Amygdala (tissue), 56 donors: ENCODE measurements around the gene SLC25A38.
"Not testable (repeated sequence)": the region's sequence is repeated elsewhere in the genome, so short reads cannot be mapped to it uniquely, and the experiment has no call there.

Experiments used
- DNase-seq, 56 donors: peaks; one replicate each; lab custom pipeline; 2025; lab: John Stamatoyannopoulos, UW

SLC25A38 gene, protein sequence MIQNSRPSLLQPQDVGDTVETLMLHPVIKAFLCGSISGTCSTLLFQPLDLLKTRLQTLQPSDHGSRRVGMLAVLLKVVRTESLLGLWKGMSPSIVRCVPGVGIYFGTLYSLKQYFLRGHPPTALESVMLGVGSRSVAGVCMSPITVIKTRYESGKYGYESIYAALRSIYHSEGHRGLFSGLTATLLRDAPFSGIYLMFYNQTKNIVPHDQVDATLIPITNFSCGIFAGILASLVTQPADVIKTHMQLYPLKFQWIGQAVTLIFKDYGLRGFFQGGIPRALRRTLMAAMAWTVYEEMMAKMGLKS

DNA sequence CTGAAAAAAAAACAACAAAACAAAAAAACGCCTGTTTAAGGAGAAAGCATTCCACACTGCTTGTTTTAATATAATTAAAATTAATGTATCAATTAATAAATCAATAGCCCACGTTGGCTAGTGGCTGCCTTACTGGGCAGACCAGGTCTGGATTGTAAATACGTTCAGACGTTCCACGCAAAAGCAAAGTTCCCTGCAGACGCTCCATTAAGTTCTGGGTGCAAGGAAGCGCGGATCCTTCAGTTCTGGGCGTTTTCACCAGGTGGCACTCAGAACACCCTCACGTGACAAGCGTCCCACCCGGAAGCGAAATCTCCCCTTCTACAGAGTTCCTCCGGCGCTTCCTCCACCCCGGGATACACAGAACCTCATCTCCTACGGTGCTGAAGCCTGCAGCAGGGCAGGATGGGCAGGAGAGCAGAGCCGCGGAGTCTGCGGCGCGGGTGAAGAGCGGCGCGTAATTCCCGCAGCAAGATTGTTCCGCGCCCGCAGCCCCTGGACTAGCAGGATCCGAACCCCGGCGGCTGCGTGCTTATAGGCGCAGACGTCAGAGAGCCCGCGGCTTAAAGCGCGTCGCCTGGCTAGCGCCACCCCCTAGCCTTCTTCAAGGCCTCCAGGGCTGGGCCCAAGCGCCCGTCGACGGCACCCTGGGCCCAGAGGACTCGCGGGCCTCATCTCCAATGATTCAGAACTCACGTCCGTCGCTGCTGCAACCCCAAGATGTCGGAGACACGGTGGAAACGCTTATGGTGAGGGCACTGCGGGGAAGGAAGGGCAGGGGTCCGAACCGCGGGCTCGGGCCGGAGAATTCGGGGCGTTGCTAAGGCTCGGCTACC lies at the start of gene SLC25A38:
TSS of gene SLC25A38 (plus strand) at position 326 of the 836 bp plus-strand sequence. CDS start at position 681, 355 bp downstream.
- DNase-seq: no peak

DNA sequence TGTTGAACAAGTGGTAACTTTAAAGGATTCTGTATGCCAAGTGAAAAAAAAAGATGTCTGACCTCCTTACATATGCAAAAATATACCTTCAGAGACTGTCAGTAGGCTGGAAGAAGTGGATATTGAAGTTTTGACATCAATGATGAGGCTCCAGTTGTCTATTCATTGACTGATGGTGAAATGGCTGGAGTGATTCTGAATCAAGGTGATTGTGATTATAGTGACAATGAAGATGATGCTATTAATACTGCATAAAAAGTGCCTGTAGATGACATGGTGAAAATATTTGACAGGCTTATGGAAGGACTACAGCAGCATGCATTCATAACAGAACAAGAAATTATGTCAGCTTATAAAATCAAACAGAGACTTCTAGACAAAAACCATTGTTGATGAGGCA lies 49.6 kb upstream of the SLC25A38 start:
- DNase-seq: no peak

DNA sequence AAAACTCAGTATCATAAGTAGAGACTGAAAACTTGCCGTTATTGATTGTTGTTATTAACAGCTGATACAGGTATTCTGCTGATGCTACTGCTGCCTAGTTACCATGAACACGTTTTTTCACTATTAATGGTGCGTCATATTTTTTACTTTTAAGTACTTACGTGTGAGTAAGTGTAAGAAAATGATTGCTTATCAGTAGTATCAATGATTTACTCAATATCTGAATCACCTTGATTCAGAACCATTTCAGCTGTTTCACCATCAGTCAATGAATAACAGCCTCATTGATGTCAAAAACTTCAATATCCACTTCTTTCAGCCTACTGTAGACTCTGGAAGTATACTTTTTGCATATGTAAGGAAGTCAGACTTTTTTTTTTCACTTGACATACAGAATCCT lies 49.0 kb upstream of the SLC25A38 start:
- no peak for DNase-seq

DNA sequence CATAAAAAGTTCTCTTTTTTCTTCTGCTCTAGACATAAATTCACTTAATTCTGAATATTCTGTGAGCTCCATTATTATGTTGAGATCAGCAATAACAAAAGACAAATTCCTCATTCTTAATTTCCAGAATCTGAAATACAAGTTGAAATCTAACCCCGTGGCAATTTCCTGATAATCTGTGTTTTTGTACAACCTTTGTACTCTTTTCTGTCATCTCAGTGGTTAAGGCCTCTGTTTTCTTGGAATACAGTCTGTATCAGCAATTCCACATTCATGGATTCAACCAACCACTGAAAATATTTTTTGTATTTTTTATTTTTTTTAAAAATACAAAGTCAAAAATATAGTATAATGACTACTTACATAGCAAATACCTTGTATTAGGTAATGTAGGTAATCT lies 45.0 kb upstream of the SLC25A38 start:
- no peak for DNase-seq

DNA sequence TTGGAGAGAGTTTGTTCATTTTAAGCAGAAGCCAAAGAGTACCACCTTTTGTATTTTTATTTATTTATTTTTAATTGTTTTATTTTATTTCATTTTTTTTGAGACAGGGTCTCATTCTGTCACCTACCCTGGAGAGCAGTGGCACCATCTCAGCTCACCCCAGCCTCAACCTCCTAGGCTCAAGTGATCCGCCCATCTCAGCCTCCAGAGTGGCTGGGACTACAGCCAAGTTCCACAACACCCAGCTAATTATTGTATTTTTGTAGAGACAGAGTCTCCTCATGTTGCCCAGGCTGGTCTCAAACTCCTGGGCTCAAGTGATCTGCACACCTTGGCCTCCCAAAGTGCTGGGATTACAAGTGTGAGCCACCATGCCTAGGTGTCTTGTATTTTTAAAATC lies 44.1 kb upstream of the SLC25A38 start:
- no peak for DNase-seq

DNA sequence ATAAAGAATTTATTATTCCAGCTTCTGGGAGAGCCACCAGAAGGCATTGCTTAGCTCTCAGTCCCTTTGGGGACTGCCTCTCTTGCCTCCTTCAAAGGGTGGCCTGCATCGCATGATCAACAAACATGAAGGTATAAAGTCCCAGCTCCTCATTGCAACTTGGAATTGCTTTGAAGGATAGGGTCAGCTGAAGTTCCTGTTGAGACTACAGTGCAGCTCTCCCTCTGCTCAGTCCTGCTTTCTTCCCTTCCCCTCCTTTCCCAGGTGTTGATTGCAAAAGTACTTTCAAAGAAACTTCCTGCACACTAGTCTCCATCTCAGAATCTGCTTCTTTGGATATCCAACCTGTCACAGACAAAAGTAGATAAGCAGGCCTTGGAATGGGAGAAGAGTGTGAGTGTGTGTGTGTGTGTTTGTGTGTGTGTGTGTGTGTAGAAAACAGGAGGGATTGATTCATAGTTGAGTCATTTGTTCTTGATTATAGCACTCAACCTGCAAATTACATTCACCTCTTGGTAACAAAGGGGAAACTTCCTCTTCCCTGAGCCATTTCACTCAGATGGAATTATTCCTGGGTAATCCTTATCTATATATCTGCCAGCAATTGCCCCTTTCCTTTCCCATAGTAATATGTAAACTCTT lies 40.0 kb upstream of the SLC25A38 start:
- no peak for DNase-seq

DNA sequence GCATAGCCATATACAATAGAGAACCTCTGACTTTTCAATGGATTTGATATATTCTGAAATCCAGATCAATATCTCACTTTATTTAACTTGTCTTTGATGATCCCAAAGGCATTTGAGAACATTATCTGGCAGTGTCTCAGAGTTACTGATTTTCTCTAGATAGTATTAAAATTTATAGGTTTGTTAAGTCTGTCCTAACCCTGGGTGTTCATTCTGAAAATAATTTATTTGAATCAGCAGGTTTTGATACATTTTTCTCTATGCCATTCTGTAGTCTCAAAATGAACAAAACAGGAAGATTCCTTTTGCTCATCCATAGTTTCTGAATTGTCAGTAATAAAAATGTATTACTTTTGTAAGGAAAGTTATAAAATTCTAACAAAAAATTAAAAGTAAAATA lies 39.4 kb upstream of the SLC25A38 start:
- no peak for DNase-seq

DNA sequence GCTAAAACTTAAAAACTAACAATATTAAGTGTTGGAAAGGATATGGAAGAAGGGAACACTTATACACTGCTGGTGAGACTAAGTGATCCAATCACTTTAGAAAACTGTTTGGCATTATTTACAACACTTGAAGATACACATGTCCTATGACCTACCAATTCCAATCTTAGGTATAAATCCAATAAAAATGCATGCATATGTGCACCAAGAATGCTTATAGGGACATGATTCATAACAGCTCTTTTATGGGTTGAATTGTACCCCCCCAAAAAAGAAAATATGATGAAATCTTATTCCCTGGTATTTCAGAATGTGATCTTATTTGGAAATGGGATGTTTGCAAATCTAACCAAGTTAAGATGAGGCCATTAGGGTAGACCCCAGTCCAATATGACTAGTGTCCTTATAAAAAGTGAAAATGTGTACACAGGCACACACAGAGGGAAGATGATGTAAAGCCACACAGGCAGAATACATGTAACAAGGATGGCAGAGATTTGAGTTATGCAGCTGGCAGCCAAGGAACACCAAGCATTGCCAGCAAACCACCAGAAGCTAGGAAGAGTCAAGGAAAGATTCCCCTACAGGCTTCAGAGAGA lies 38.3 kb upstream of the SLC25A38 start:
- DNase-seq: no peak

DNA sequence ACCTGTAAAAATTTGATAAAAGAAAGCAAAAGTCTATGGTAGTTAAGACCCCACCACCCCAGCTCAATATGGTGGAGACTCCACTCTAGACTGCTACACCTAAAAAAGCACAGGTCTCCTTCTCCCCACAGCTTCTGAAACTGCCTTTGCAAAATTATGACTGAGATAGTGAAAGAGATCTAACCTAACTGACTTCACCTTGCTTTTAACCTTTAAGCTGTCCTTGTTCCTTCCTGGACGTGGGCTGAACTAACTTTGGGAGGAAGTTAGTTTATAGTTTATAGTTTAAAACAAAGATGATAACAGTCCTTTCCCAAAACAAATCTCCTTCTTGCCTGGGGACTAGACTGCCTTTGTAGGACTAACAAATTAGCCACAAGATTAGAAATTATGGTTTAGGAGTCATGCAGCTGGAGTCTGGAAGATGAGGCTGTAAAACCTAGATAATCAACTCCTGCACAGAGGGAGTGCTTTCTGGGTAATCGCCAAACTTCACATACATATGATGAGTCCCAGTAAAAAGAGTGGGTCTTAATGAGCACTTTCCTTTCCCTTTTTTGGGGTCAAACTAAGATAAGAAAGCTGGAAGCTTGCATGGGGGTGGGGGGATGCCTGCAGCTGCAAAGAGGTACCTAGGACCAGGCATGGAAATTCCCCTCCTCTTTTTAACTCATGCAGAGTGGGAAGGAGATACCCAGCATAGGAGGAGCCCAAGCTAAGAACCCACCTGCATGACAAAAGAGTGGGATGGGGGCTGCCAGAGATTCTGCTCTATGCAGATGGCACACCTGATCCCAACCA lies 36.2 kb upstream of the SLC25A38 start:
- DNase-seq: no peak

DNA sequence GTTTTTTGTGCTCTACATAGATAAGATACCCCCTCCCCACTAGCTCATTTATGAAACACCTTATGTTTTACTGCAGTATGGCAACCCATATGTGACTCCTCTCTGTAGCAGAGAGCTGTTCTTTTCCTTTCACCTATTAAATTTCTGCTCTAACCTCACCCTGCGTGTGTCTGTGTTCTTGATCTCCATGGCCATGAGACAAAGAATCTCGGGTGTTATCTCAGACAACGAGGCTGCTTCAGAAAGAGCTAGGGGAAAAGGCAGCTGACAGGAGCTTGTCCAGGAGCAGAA lies 35.6 kb upstream of the SLC25A38 start:
- no peak for DNase-seq

DNA sequence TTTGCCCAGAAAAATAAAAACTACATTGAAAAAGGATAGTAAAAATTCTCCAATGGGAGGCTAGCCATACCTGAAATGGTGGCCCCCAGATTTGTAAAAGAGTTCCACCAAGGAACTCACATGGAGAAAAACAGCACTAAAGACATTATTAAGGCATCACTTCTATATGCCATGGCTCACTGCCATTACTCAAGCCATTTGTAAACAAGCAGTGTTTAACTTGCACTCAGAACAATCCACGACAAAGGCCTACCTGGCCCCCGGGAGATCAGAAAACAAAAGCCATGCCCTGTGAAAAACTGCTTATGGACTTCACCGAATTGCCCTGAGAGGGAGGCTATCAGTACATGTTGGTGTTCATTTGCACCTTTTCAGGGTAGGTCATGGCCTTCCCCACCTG lies 34.1 kb upstream of the SLC25A38 start:
- no peak for DNase-seq

DNA sequence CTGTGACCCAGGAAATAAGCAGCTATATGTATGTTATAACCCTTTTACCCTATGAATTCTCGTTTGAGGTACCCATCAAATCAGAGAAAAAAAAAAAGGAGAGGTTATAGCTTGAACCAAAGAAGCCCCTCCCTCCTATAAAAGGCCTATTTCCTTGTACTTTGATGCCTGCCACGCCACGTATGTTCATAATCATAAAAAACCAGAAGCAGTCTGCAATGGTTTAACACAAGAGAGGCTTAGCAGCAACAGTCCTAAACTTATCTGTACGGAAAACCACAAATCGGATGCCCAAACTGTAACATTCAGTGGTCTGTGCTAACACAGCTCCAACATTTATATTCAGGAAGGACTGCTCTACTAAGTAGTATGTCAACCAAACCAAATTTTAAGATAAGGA lies 32.5 kb upstream of the SLC25A38 start:
- no peak for DNase-seq

DNA sequence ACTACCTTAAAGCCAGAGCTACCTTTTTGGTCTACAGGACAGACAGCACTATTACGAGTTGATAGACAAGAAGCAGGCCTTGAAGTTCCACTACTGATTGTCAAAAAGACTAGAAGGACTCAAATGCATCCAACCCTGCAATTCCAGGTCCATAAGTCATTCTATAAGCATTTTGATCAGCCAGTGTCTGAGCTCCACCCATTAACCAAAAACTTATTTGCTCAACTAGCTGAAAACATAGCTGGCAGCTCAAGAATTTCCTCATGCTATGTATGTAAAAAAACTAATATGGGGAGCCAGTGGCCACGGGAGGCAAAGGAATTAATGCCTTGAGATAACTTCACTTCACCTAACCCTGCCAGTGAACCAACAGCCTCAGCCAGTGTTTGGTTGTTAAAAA lies 32.0 kb upstream of the SLC25A38 start:
- not testable (repeated sequence) for DNase-seq

DNA sequence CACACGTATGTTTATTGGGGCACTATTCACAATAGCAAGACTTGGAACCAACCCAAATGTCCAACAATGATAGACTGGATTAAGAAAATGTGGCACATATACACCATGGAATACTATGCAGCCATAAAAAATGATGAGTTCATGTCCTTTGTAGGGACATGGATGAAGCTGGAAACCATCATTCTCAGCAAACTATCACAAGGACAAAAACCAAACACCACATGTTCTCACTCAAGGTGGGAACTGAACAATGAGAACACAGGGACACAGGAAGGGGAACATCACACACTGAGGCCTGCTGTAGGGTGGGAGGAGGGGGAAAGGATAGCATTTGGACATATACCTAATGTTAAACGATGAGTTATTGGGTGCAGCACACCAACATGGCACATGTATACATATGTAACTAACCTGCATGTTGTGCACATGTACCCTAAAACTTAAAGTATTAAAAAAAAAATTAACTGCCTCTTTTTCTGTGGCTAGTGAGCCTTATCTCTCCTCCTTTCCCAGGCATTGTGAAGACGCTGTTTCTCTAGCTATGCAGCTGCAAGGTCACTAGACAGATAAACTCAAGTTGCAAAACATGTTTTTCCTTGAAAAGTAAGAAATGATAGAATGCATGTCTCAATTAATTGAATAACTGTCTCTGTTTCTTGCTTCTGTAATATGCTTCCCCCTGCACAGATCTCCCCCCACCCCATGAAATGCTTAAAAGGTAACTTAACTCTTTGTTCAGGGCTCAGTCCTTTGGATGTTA lies 29.8 kb upstream of the SLC25A38 start:
- DNase-seq: not testable (repeated sequence)

DNA sequence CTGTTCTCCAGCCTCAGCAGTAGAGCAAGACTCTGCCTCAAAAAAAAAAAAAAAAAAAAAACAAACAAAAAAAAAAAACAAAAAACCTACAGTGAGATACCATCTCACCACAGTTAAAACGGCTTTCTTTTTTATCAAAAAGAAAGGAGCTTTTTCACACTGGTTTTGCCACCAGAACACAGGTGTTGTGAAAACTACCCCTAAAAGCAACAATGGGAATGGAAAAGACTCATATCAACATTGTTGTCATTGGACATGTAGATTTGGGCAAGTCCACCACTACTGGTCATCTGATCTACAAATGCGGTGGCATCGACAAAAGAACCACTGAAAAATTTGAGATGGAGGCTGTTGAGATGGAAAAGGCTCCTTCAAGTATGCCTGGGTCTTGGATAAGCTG lies 24.8 kb upstream of the SLC25A38 start:
- no peak for DNase-seq

DNA sequence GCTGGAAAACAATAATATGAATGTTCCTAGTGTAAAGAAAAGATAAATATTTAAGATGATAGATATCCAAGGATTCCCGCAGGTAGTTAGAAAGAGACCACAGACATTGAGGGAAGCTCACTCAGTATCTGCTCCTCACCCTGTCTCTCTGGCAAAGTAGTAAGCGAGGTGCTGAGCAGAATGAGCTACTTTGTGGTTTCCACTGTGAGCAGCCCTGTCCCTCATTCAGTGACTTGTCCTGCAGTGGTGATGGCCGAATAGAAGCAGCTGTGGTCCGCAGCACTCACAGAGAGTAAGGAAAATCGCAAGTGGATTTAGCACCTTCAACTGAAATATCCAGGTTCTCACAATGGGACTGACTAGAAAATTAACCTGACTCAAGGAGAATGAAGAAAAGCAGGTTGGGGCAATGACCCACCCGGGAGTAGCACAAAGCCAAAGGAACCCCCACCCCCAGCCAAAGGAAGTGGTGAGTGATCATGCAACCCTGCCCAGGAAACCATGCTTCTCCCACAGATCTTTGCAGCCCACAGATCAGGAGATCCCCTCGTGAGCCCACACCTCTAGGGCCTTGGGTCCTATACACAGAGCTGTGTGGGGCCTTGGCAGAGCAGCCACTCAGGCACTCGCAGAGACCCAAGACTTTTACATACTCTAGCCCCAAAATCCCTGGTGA lies 21.8 kb upstream of the SLC25A38 start:
- DNase-seq: no peak

DNA sequence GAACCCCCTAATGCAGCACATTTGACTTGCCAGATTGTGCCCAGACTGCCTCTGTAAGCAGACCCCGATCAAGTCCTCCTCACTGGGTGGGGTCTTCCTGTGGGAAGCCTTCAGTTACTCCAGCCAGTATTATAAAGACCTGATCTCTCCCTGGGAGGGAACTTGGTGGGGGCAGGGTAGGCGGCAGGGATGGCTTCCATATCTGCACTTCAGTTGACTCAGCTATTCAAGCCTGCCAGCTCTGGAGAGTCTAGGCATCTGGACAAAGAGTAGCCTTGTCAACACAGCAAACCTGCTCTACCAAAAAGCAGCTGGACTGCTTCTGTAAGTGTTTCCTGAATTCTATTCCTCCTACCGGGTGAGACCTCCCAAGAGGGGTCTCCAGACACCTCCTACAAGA lies 21.0 kb upstream of the SLC25A38 start:
- DNase-seq: no peak

DNA sequence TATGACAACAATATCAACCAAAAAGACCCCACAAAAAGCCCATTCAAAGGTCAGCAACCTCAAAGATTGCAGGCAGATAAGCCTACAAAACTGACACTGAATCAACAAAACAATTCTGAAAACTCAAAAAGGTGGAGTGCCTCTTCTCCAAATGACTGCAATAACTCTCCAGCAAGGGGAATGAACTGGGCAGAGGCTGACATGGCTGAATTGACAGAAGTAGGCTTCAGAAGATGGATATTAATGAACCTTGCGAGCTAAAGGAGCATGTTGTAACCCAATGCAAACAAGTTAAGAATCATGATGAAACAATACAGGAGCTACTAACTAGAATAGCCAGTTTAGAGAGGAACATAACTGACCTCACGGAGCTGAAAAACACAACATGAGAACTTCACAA lies 20.4 kb upstream of the SLC25A38 start:
- DNase-seq: no peak

DNA sequence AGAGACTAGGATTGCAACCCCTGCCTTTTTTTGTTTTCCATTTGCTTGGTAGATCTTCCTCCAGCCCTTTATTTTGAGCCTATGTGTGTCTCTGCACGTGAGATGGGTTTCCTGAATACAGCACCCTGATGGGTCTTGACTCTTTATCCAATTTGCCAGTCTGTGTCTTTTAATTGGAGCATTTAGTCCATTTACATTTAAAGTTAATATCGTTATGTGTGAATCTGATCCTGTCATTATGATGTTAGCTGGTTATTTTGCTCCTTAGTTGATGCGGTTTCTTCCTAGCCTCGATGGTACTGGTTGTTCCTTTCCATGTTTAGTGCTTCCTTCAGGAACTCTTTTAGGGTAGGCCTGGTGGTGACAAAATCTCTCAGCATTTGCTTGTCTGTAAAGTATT lies 12.7 kb upstream of the SLC25A38 start:
- DNase-seq: not testable (repeated sequence)
